Cardiac fibroblast (primary cell): ENCODE data around the gene HSPA4.
A peak's percentile ranks its signal among the peaks of the same experiment; 100 is the strongest.

Source experiments
- DNase-seq, 2 donors: peaks; one replicate each; pipeline versions ENCODE4 v3.0.0 to v3.0.0-alpha.2; 2010; ENCODE audit warnings: low read depth in 2 of 2
- H3K4me3 ChIP-seq, 2 donors: replicated peaks in 1 of 2; 1 replicate in 1 of 2; 2 replicates in 1 of 2; pipeline ENCODE4 v1.5.1; 2011; ENCODE audit warnings: low read depth in 2 of 2, low read length in 2 of 2, mild to moderate bottlenecking in 2 of 2, moderate library complexity in 1 of 2
- CTCF ChIP-seq: IDR thresholded peaks from one replicate; pipeline ENCODE4 v1.5.1; 2011; ENCODE audit warnings: low read depth, mild to moderate bottlenecking, low read length, inconsistent platforms

The HSPA4 gene

DNA sequence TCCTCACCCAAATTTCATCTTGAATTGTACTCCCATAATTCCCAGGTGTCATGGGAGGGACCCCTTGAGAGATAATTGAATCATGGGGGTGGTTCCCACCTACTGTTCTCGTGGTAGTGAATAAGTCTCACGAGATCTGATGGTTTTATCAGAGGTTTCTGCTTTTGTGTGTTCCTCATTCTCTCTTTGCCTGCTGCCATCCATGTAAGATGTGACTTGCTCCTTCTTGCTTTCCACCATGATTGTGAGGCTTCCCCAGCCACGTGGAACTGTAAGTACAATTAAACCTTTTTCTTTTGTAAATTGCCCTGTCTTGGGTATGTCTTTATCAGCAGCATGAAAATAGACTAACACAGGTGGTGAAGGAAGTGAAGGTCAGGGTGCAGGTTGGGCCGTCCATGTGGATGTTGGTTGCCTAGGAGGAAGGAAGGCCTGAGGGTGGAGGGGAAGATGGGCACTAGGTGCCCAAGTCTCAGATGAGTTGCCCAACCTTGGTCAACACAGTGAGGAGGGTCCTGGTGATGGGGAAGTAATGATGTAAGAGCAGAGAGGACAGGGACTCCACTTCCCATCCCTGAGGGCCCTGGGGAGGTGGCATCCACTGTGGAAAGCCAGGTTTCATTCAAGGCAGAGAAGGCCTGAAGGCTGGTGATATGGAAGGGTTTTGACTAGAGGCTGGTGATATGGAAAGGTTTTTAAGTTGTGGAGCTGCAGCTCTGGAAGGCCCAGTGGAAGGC, 92.6 kb downstream of the HSPA4 start:
- no peak overlapping the region for H3K4me3 ChIP-seq
- TF ChIP-seq CTCF = no peak
- DNase-seq = no peak

DNA sequence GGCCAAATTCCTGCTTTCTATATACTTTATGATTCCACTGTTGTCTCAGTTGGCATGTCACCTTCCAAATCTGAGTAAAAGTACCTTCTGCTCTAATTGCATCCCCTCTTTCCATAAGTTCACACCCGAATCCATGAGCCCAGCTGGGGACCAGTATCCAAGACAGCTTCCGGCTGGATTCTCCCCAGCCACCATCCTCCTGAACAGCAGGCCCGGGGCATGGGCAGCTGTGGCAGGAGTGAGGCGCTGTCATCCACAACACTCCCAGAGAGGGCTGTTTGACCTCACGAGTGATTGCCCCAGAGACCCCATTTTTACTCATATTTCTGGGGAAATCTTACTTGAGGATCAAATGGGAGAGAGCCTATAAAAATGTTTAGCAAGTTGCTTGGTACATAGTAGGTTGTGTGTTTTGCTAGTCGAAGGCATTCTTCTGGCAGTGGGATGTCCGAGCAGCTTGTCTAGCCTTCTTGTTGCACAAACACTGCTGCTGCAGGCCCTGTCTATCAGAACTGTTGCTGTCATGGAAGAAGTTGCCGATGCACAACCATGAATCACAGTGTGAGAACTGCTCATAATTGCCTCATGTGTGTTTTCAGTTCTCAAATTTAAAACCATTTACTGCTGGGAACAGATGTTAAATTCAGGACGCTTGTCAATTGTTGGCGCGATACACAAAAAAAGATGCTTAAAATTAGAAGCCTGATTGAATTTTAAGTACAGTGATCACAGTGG, 93.8 kb downstream of the HSPA4 start:
- H3K4me3 ChIP-seq = no peak overlapping the region
- no peak for DNase-seq
- no peak for TF ChIP-seq CTCF

- no peak for TF ChIP-seq CTCF
- DNase-seq = peak; percentile 10 to 22
- H3K4me3 ChIP-seq = no peak overlapping the region
These were observed 95.6 kb downstream of the HSPA4 start for GRCh38 chr5:133147411-133147810.

- peak in 1 of 2 donors; percentile 10 for DNase-seq
- TF ChIP-seq CTCF = no peak
- H3K4me3 ChIP-seq = no peak overlapping the region
These were observed 96.2 kb downstream of the HSPA4 start for GRCh38 chr5:133147815-133148567.

- no peak for DNase-seq
- TF ChIP-seq CTCF = no peak
- H3K4me3 ChIP-seq = no peak overlapping the region
These were observed 97.5 kb downstream of the HSPA4 start for GRCh38 chr5:133149345-133149744.

DNA sequence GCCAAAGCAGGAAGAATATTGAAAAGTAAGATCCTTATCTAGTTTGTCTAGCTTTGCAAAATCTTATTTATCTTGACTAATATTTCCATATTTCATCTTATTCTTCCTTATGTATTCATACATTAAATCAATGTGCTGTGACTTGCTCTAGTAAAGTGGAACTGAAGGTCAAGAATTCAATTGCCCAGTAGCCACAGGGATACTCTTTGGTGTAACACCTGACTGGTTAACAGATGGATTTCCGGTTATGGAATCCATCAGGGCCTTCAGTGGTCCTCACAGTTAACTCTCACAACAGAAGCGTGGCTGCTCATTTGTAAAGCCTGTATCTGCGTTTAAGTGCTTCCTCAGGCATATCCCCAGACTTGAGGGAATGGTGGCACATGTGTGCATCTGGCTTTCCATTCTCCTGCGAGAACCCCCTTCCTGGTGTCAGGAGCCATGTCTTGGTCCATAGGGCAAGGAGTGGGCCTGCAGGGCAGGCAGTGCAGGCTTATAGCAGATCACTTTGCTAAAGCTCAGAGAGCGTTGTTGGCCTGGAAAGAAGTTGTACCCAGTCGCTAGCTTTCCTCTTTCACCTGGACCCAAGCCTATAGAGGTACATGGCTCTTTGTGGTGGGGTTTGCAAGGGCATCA, 99.2 kb downstream of the HSPA4 start:
- no peak for TF ChIP-seq CTCF
- no peak overlapping the region for H3K4me3 ChIP-seq
- DNase-seq = no peak
